ENCODE results near the gene SNX25.
"Not testable (repeated sequence)": the region's sequence is repeated elsewhere in the genome, so short reads cannot be mapped to it uniquely, and the experiment has no call there.

Gene SNX25

GRCh38 chr4:185235119-185235842 is 25.9 kb downstream of the SNX25 start:
- DNase-seq = no peak

GRCh38 chr4:185235843-185236503 is 26.6 kb downstream of the SNX25 start:
- no peak for DNase-seq

- DNase-seq = no peak
These were observed 27.8 kb downstream of the SNX25 start for GRCh38 chr4:185237175-185237574.

GRCh38 chr4:185238215-185238681 is 28.9 kb downstream of the SNX25 start:
- no peak for DNase-seq

GRCh38 chr4:185238750-185239149 is 29.4 kb downstream of the SNX25 start:
- no peak for DNase-seq

- DNase-seq = not testable (repeated sequence)
These were observed 31.1 kb downstream of the SNX25 start for GRCh38 chr4:185240486-185240885.

GRCh38 chr4:185242749-185243533 is 33.5 kb downstream of the SNX25 start:
- DNase-seq = no peak

- no peak for DNase-seq
These were observed 34.5 kb downstream of the SNX25 start for GRCh38 chr4:185243879-185244278.

GRCh38 chr4:185244763-185245162 is 35.4 kb downstream of the SNX25 start:
- DNase-seq = no peak

GRCh38 chr4:185246453-185246852 is 37.1 kb downstream of the SNX25 start:
- DNase-seq = no peak

GRCh38 chr4:185247151-185247550 is 37.8 kb downstream of the SNX25 start:
- DNase-seq = no peak

- no peak for DNase-seq
These were observed 39.1 kb downstream of the SNX25 start for GRCh38 chr4:185248393-185249039.

- DNase-seq = no peak
These were observed 39.7 kb downstream of the SNX25 start for GRCh38 chr4:185249105-185249504.

- no peak for DNase-seq
These were observed 45.0 kb downstream of the SNX25 start for GRCh38 chr4:185254434-185254833.

GRCh38 chr4:185255868-185256267 is 46.5 kb downstream of the SNX25 start:
- no peak for DNase-seq

- DNase-seq = no peak
These were observed 47.0 kb downstream of the SNX25 start for GRCh38 chr4:185256446-185256845.

GRCh38 chr4:185257086-185257485 is 47.7 kb downstream of the SNX25 start:
- no peak for DNase-seq

GRCh38 chr4:185257694-185258093 is 48.3 kb downstream of the SNX25 start:
- DNase-seq = no peak

GRCh38 chr4:185258741-185259140 is 49.3 kb downstream of the SNX25 start:
- not testable (repeated sequence) for DNase-seq

- DNase-seq = no peak
These were observed 50.3 kb downstream of the SNX25 start for GRCh38 chr4:185259719-185260118.

GRCh38 chr4:185261946-185262345 is 52.5 kb downstream of the SNX25 start:
- no peak for DNase-seq

- DNase-seq = no peak
These were observed 54.0 kb downstream of the SNX25 start for GRCh38 chr4:185263419-185263818.

- DNase-seq = no peak
These were observed 56.5 kb downstream of the SNX25 start for GRCh38 chr4:185265942-185266341.

Data from KG1 (cell line).